Medulla oblongata (tissue), 1 donor: ENCODE measurements around the gene GPC6.
A peak's percentile ranks its signal among the peaks of the same experiment; 100 is the strongest.
"Not testable (repeated sequence)": the region's sequence is repeated elsewhere in the genome, so short reads cannot be mapped to it uniquely, and the experiment has no call there.

Experiments used
- DNase-seq: peaks from one replicate; pipeline ENCODE4 v3.0.0-alpha.2; 2015; ENCODE audit errors: extremely low spot score

The GPC6 gene

DNA sequence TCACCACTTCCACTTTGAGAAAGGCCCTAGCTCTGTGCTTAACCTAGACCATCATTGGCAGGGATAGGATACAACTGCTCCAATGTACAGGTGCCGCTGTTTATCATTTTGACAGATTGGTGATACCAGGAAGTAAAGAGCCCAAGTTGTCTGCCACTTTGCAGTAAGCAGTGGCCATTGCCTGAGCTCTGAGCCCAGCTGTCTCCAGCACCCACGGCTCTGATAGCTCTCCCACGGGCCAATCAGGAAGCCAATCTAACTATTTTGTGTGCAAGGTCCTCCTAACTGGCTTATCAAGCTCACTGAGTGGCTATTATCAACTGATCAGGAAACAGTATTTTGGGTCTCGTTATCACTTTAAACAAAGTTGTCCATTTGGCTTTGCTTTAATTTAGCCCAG lies 1071.7 kb downstream of the GPC6 start:
- no peak for DNase-seq

DNA sequence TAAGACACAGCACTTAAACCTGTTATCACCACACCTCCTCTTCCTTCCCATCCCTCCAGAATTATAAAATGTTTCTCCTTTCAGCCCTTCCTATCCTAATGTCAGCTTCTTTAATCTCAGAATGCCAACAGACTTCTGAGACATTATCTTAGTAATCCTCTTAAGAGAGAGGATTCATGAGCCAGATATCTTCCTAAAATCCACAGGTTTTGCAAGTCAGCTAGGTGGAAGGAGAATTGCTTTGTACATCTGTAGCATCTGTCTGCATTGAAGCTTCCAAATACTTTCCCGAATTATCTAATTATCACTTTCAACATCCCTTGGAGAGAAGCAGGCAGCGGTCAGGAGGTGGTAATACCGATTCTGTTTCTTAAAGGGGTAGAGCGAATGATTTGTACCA lies 1073.8 kb downstream of the GPC6 start:
- DNase-seq, result no peak

DNA sequence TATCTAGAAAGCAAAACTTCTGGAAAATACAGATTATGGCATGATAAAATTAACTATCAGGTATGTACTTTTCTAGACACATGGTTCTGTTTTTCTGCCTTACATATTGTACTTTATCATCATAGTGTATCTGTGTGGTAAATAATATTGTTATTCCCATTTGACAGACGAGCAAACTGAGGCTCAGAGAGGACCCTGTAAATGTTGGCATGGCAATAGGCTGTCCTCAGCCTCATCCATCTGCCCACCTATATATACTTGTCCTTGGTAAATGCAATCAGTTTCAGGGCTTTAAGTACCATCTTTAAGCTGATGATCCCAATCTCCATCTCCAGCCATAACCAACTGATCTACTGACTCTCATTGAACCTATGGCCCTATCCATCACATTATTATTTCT lies 1074.9 kb downstream of the GPC6 start:
- no peak for DNase-seq

DNA sequence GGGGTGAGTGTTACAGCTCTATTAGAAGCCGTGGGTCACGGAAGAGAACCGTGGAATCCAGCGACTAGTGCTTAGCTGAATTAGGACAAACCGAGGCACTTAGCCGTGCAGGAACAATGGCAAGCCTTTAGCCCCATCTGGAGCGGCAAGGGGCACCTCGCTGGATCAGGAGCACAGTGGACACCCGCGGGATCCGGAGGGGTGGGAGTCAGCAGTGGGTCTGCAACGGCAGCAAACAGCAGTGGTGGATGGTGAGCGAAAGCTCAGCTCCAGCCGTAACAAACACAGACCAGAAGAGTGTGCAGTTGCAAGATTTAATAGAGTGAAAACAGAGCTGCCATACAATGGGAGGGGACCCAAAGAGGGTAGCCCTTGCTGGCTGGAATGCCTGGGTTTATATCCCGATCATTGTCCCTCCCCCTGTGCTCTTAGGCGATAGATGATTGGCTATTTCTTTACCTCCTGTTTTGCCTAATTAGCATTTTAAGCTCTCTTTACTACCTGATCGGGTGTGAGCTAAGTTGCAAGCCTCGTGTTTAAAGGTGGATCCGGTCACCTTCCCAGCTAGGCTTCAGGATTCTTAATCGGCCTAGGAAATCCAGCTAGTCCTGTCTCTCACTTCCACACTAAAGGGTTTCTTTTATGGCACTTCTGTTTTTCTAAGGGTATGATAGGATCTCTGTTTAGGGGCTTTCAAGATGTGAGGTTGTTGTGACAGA lies 1076.4 kb downstream of the GPC6 start:
- DNase-seq, result not testable (repeated sequence)

DNA sequence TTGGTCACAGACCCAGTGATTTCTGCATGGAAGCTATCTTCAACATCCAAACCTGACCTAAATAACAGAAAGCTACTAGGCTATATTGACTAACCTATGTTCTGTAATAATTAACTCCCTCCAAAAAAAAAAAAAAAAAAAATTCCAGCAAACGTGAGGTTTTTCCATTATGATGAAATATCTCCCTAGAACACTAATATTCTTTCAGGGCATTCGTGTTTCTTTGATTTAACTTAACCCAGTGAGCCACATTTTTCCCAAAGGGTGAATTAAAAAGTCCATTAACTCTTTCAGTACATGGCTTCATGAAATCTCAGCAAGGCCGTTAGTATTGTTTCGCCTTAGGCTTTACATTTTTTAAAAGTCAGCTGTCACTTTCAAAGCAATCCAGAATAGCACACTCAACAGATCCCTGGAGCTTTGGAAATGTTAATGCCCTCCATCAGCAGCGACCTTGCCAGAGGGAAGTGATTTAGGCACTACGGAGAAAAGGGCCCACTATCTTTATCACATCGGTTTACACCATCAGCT lies 1077.1 kb downstream of the GPC6 start:
- no peak for DNase-seq

DNA sequence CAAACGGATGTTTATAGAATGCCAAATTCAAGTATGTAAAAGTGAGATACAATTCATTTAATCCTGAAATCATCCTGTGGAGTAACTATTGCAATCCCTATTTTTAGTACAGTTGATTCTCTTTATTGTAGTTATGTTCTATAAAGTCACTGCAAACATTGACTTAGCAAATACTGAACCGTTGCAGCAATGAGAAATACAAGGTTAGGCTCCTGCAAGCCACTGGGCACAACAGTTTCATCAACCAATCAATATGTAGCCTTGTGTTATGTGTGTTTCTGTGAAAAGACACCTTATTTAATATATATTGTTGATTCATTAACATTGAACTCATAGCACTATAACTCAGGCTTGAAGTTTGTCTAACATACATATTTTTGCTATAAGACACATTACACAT lies 1078.4 kb downstream of the GPC6 start:
- DNase-seq, result no peak

DNA sequence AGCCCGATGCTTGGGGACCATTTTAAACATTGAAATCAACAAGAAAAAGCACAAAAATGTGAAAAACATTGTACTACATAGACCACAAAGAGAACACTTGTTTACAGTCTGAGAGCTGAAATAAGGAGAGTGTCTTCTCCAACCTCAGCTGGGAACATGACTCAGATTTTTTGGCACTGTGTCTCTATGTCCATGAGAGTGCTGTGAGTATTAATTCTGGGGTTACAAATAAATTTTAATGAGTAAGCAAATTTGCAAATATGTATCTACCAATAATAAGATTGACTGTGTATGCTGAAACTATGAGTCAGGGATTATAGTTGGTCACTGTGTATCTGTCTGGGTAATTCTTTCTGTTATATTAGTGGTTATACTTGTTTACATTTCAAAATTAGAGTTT lies 1078.9 kb downstream of the GPC6 start:
- DNase-seq, result no peak

DNA sequence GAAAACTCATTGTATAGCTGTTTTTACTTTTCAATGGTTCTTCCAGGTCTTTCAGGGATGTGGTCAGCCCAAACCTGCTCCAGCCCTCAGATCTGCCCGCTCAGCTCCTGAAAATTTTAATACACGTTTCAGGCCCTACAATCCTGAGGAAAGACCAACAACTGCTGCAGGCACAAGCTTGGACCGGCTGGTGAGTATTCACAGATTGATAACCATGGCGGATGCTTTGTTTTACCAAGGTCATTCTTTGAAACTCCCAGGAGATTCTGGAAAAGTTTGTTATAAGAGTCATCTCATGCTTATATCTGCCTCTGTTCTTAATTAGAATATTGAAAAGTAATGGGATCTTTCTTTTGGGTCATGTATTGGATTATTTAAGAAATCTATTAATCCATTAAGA lies 1079.3 kb downstream of the GPC6 start:
- no peak for DNase-seq

DNA sequence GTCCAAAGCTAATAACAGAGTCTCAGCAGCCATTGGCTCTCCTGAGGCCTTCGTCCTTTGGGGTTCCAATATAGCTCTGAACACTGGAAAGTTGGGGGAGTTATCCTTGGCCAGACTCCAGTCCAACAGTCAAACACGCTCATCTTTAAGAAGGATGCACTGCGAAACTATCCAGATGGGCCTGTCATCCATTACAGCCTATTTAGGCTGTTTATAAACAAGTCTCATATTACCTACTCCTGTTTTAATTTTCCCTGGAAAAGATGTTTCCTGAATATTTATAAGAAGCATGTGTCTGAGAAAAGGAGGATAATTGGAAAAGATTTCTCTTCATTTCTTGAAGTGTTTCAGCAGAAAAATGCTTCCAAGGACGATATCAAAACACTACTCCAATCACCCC lies 1082.2 kb downstream of the GPC6 start:
- no peak for DNase-seq

DNA sequence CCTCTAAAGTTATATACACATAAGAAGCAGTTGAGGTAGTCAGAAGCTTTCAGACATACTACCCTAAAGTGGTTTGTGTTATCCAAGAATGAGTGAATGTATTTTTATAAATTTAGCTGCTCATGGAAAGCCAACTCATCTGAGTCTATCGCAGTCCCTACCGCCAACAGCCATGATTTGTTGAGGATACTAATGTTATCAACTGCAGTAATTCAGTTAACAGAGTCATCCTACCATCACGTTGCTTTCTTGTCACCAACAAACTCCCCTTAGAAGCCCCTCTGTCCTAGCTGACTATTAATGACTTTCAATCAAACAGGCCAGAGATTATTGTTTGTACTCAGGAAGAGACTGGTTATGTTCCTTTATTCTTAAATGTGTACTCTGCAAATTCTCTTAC lies 1083.0 kb downstream of the GPC6 start:
- no peak for DNase-seq

DNA sequence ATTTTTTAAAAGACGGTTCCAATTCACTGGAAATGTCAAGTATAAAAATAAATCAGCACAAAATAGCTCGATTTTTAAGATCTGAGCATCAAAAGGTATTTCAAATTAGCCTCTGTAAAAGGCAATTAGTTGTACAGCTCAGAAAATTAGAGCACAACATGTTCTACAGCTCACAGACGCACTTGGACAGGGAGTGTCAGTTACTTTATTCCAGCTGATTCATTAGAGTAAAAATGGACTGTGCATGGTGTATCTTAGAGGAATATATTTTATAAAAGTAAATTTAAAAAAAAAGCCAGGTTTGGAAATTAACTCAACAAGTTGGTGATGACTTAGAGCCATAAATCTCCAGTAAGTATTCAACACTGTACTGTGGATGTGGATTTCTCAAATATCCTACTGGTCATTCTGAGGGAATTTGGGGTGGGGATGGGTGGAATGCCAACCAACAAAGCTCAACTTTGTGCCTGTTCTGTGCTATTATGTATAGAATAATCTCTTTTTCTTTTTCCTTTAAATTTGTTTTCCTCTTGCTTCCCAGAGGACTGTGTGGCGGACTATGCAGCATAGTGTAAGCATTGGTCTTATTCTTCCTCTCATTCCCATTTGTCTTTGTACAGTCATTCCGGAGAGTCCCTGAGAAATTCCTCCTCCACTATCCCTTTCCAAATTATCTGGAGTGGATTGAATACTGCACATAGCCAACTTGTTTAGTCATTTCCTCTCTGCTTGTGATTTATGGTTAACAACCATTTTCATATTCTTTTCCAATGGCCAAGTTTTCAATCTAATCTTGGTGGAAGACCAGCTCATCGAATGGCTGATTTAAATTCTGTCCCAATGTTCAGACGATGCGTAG lies 1083.6 kb downstream of the GPC6 start:
- DNase-seq, result no peak

DNA sequence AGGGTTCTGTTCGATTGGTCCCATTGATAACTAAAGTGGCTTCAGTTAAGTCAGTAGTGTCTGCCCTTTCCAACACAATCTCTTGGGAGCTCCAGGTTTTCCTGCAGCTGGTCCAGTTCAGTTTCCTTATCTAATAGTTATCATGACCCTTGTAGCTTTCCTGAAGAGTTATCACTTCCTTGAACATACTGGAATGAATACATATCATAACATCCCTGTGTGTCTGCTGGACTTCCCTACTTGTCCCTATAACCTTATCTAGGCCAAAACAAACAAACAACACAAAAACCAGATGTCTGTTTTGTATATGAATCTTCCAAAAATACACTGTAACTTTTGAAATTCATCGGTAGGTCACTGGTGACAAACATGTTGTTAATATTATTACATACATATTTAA lies 1085.3 kb downstream of the GPC6 start:
- no peak for DNase-seq

DNA sequence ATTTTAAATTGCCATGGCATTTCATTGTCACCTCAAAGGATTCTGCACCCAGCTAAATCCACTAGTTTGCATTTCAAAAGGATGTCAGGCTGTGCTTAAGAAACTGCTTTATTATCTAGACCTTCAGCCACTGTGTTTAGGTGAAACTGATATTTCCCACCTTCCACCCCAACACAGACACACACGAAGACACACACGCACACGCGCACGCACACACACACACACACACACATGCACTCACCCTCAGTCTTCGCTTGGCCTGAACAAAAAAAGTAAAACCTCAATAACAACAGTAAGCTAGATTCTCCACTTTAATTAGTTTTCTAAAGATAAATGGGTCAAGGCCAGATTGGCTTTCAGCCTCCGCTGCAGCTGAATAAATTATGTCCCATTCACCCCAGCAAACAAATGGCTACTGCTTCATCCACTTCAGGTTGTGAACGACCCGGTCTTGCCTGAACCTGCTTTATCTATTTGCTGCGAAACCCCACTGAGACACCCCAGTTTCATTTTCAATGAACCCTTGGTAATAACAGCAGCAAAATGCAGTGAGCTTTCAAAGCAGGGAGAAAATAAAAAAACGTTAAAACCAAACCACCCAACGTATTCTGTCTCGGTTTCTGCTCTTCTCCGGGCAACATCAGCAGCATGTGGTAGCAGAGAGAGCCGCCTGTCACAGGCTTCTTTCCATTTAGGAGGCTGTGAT lies 1086.1 kb downstream of the GPC6 start:
- peak; percentile 33 for DNase-seq

DNA sequence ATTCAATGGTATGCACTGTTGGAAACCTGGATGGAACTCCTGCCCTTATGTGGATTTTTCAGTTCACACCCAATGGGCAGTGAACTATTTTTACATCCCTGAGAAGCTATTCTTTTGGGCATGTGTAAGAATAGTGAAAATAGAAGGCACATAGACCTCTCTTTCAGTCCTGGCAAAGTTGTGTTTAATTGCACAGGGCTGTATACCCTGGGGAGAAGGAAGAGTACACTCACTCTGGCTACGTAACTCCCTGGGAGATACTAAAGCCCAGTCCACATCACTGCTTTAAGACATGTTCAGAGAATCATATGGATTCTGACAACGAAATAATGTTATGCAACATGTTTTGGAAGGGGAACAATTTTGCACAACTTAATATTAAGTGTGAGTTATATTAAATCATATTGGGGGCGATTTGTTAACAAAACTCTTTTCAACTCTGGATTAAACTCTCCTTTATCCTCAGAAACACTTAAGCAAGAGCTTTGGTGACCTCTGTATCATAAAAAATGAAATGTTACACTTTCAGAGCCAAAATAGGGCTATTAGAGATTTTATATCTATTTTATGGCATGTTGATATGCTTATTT lies 1086.8 kb downstream of the GPC6 start:
- no peak for DNase-seq

DNA sequence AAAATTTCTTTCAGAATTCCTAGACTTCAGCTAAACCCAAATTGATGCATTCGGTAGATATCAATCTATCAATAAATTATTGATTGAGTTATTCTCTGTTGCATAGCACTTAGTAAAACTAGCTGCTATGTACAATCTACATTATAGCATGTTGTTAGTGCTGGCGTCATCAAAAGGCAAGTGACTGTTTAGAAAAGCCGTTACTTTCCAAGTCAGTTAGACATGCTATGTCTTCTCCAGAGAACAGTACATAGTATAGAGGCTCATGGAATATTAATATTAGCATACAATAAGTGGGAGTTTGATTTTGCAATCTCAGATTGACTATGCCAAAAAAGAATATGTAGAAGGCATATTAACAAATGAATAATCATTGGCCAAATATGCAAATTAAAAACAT lies 1087.3 kb downstream of the GPC6 start:
- no peak for DNase-seq

DNA sequence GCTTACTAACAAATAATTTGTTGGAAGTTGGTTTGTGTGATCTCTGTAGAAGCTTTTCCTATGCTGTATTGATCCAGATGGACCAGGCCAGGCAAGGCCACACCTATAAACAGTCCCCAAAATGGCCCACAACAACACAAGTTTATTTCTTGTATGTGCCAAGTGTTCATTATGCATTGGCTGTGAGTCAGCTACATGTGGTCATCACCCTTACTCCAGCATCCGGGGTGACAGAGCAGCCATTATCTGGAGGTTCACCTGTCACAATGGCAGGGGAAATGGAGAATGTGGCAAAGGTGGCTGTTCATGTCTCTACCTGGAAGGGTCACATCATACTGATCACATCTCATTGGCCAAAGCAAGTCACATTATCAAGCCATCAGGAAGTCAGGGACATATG lies 1088.6 kb downstream of the GPC6 start:
- DNase-seq, result no peak

DNA sequence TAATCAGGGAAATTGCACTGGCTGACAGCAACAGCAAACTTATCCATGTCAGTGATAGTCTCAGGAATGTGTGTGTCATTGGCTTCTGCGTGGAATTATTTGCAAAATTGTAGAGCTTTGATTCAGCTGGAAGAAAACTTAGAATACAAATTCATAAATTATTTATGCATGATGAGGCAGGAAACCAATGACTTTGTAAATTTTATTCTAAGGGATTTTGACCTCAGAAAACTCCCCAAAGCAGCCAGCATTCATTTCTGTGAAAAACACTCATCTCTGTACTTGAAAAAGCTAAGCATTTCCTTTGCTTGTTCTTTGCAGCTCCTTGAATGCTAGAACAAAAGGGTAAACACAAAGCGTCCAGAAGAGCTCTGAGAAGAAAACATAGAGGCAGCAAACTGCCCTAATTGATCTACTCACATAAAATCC lies 1090.5 kb downstream of the GPC6 start:
- DNase-seq, result peak; percentile 21

DNA sequence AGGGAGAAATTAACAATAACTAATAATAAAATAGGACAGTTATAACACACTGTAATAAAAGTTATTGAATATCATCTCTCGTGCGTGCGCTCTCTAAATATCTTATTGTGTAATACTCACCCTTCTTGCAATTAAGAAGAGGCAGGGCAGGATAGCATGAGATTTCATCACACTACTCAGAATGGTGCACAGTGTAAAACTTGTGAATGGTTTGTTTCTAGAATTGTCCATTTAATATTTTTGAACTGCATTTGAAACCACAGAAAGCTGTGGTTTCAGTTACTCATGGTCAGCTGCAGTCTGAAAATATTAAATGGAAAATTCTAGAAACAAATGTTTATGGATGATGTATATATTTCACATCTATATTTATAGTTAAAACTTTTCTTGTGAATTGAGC lies 1091.8 kb downstream of the GPC6 start:
- DNase-seq, result no peak

DNA sequence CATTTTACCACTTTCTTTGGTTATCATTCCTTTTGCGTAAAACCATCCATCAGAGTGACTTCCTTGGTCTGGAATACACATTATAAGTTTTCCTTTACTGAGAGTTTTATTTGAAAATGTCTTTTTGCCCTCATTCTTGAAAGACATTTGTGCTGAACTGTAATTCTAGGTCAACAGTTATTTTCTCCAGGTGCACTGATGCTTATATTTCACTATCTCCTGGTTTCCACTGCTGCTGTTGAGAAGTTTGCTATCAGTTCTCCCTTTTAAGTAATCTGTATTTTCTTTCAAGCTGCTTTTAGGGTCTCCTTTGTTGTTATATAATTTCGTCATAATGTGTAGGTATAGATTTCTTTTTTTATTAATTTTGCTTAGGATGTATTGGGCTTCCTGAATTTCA lies 1092.9 kb downstream of the GPC6 start:
- DNase-seq, result no peak

DNA sequence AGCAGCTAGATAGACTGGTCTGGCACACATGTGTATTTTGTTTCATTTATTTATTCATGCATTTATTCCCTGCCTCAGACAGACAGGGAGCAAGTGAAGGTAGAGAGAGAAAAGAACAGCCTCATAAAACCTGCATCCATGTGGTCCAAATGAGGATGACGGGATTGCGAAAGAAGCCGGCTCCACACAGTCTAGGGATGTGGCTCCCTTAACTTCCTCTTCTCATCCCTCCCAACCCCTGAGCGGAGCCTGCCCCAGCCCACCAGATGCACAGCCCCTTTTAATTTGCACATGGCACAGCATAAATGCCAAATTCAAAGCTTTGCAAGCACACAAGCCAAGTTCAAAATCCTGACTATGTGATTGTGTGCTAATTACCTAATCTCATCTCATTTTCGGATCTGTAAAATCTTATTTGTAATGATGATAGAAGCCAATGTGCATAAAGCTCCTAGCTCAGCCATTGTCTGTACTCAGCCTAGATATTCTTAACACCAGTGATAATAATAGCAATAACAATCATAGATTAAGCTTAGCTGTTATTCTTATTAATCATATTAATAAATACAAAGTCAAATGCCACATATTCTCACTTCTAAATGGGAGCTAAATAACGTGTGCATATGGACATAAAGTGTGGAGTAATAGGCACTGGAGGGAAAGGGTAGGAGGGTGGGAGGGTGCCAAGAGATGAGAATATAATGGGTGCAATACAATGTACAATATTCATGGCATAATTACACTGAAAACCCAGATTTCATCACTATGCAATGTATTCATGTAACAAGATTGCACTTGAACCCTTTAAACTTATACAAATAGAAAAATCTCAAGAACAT lies 1096.5 kb downstream of the GPC6 start:
- no peak for DNase-seq
